Upper lobe of right lung (tissue), 1 donor: ENCODE results near the gene TMEM119. TPM values are rescaled to one million over a fixed set of nuclear protein-coding genes. Genes with fewer than 3 reads are reported as not detected.

Source experiments
- ATAC-seq: fragments of 200-7000 bp; cut with Tn5 transposase; one replicate; pipeline ENCODE4 v1.9.1; 2020; ENCODE audit warnings: mild to moderate bottlenecking, moderate library complexity
- DNase-seq: peaks from one replicate; pipeline ENCODE4 v3.0.0-alpha.2; 2020
- H3K27ac ChIP-seq: fragments of 200-600 bp; one replicate; pipeline ENCODE4 v1.8.0; 2022
- H3K27me3 ChIP-seq: fragments of 200-600 bp; one replicate; pipeline ENCODE4 v1.8.0; 2022; ENCODE audit warnings: mild to moderate bottlenecking
- H3K36me3 ChIP-seq: fragments of 200-600 bp; one replicate; pipeline ENCODE4 v1.8.0; 2022
- H3K4me1 ChIP-seq: fragments of 200-600 bp; one replicate; pipeline ENCODE4 v1.8.0; 2022
- H3K4me3 ChIP-seq: fragments of 200-600 bp; one replicate; pipeline ENCODE4 v1.8.0; 2022; ENCODE audit warnings: mild to moderate bottlenecking
- H3K9me3 ChIP-seq: fragments of 200-600 bp; one replicate; pipeline ENCODE4 v1.8.0; 2022
- CTCF ChIP-seq: fragments of 200-600 bp; IDR thresholded peaks from one replicate; pipeline ENCODE4 v1.8.0; 2022; ENCODE audit warnings: antibody characterized with exemption
- intact Hi-C: fragments of 100-400 bp; cut with DNase I; formaldehyde crosslinking; loops from one replicate; pipeline ENCODE4 v1.11.0; 2022
- total RNA-seq: library from RNA; stranded (reverse); fragmentation: NEBNext Ultra II Directional; extraction: Animal tissue kit (Norgen Biotek cat#: 25700); gene quantifications from one replicate; pipeline ENCODE4 v1.2.1, GENCODE V29; 2021
- donor health status: DM: no; HTN: yes; CAD: no; lungs with severe emphysema.

Gene TMEM119
- total RNA-seq, 1 donor from 2014 or later, result 43.8 TPM

DNA sequence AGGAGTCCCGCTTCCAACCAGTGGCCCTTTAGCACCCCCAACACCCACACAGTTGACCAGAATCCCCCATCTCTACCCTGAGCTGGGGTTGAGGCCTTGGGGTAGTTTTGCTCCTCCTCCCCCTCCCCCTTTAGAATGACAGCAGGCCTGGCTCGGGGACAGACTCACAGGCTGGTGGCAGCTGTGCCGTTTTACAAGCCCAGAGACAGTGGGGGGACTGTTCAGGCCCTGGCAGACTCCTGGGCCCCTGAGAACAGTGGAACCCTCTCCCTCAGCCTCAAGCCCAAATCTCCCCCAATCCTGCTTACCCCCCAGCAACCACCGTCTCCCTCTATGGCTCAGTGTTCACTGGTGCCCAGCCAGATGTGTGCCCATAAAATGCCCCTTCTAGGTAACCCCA lies 10.1 kb downstream of the TMEM119 start:
- ATAC-seq, result no peak
- H3K4me1 ChIP-seq, result no peaks in the 10 kb centered on the region
- H3K36me3 ChIP-seq, result no peaks in the 10 kb centered on the region
- H3K27ac ChIP-seq, result no peak overlapping the region
- TF ChIP-seq CTCF, result no peak
- intact Hi-C loops, result no loop called here
- H3K27me3 ChIP-seq, result no peaks in the 10 kb centered on the region
- DNase-seq, result peak; percentile 54
- H3K4me3 ChIP-seq, result no peak overlapping the region
- no peaks in the 10 kb centered on the region for H3K9me3 ChIP-seq

- ATAC-seq, result no peak
- TF ChIP-seq CTCF, result no peak
- no peaks in the 10 kb centered on the region for H3K9me3 ChIP-seq
- intact Hi-C loops, result no loop called here
- H3K27ac ChIP-seq, result no peak overlapping the region
- no peaks in the 10 kb centered on the region for H3K36me3 ChIP-seq
- H3K27me3 ChIP-seq, result no peaks in the 10 kb centered on the region
- H3K4me3 ChIP-seq, result no peak overlapping the region
- peak; percentile 23 for DNase-seq
- H3K4me1 ChIP-seq, result no peaks in the 10 kb centered on the region
These were observed 11.6 kb downstream of the TMEM119 start for GRCh38 chr12:108586306-108586705.

DNA sequence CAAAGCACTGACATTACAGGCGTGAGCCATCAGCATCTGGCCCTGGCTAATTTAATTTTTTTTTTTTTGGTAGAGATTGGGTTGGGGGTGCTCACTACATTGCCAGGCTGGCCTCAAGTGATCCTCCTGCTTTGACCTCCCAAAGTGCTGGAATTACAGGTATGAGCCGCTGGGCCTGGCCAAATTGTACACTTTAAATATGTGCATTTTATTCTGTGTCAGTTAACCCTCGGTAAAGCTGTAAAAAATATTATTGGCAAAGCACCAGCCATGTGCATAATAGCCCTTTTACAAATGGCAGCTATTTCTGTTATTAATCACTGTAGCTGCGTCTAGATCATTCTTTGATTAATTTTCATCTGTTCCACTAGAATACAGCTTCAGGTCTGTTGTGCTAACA lies 12.0 kb downstream of the TMEM119 start:
- Histone ChIP-seq H3K36me3 (no peaks in the 10 kb centered on the region), H3K4me1 (peaks cover 4% of the 10 kb centered on the region), H3K27ac (no peak overlapping the region), H3K27me3 (no peaks in the 10 kb centered on the region), H3K9me3 (no peaks in the 10 kb centered on the region), H3K4me3 (no peak overlapping the region)
- intact Hi-C loops, result no loop called here
- no peak for ATAC-seq
- no peak for TF ChIP-seq CTCF
- DNase-seq, result peak; percentile 3

- Histone ChIP-seq H3K27ac (no peak overlapping the region), H3K36me3 (no peaks in the 10 kb centered on the region), H3K27me3 (no peaks in the 10 kb centered on the region), H3K9me3 (no peaks in the 10 kb centered on the region), H3K4me1 (peaks cover 6% of the 10 kb centered on the region), H3K4me3 (no peak overlapping the region)
- no peak for TF ChIP-seq CTCF
- ATAC-seq (no peak), DNase-seq (no peak)
- intact Hi-C loops, result no loop called here
These were observed 13.3 kb downstream of the TMEM119 start for GRCh38 chr12:108584456-108585065.

GRCh38 chr12:108583991-108584390 lies 13.9 kb downstream of the TMEM119 start:
- ATAC-seq, result no peak

More at GRCh38 chr12:108583991-108584390, 13.9 kb downstream of the TMEM119 start:
- intact Hi-C loops, result no loop called here
- H3K27ac ChIP-seq, result no peak overlapping the region
- no peaks in the 10 kb centered on the region for H3K9me3 ChIP-seq
- peak; percentile 43 for DNase-seq
- no peak overlapping the region for H3K4me3 ChIP-seq
- TF ChIP-seq CTCF, result no peak
- H3K4me1 ChIP-seq, result peaks cover 6% of the 10 kb centered on the region
- H3K27me3 ChIP-seq, result no peaks in the 10 kb centered on the region
- no peaks in the 10 kb centered on the region for H3K36me3 ChIP-seq
